Testis (tissue), 3 donors: ENCODE results near the gene SUN1. TPM values are rescaled to one million over a fixed set of nuclear protein-coding genes. Genes with fewer than 3 reads are reported as not detected.

Experiments
- DNase-seq: peaks from one replicate; pipeline ENCODE4 v3.0.0-alpha.2; 2019
- H3K27ac ChIP-seq, 2 donors: fragments of 200-600 bp; sonication (generic); one replicate each; pipeline ENCODE4 v1.5.1; 2019
- H3K27me3 ChIP-seq: fragments of 200-600 bp; sonication (generic); one replicate; pipeline ENCODE4 v1.5.1; 2019
- H3K36me3 ChIP-seq: fragments of 200-600 bp; sonication (generic); one replicate; pipeline ENCODE4 v1.5.1; 2017; ENCODE audit warnings: low read depth; ENCODE audit errors: missing control alignments
- H3K4me1 ChIP-seq: fragments of 200-600 bp; sonication (generic); one replicate; pipeline ENCODE4 v1.5.1; 2019
- H3K4me3 ChIP-seq, 2 donors: fragments of 200-600 bp; sonication (generic); one replicate each; pipeline ENCODE4 v1.5.1; 2017 to 2019
- H3K9me3 ChIP-seq: fragments of 200-600 bp; sonication (generic); one replicate; pipeline ENCODE4 v1.5.1; 2017
- POLR2A ChIP-seq: fragments of 450-650 bp; IDR thresholded peaks from one replicate; pipeline ENCODE4 v1.6.1; 2017; ENCODE audit warnings: antibody characterized with exemption, mild to moderate bottlenecking, moderate library complexity
- WGBS, 2 donors: methylation state at CpG; one replicate each; pipeline ENCODE4 v1.1.5; 2018; 5-methylcytosine and 5-hydroxymethylcytosine counted together
- intact Hi-C: fragments of 100-400 bp; cut with DNase I; formaldehyde crosslinking; loops from one replicate; pipeline ENCODE4 v1.15.1; 2023; ENCODE audit warnings: low total_unique reads
- polyA plus RNA-seq: library from polyadenylated mRNA; stranded (reverse); fragments of 350-450 nt; fragmentation: Illumina TruSeq; extraction: RNeasy Lipid Tissue Mini Kit (QIAGEN cat#74804); gene quantifications from one replicate; pipeline ENCODE4 v1.2.3, GENCODE V29; 2014; ENCODE audit warnings: low read depth, low replicate concordance; ENCODE audit not compliant: insufficient read depth
- total RNA-seq, 2 donors: library from RNA; depleted of rRNA; stranded (reverse); fragments of >200 nt; gene quantifications; one replicate each; pipeline ENCODE4 v1.2.3, GENCODE V29; 2016
- TF ChIP-seq, protein P1 (sequence below), 3 experiments: fragments of 450-650 bp in 2 of 3; fragments of 200-600 bp in 1 of 3; sonication (generic) in 1 of 3; IDR thresholded peaks; one replicate each; pipeline ENCODE4 v1.5.1; 2016 to 2019; ENCODE audit warnings: antibody characterized with exemption in 3 of 3, mild to moderate bottlenecking in 2 of 3, moderate library complexity in 1 of 3

Gene SUN1
- total and polyA plus RNA-seq, 3 donors from 2014 or later = 167 to 213 (median 173) TPM

DNA sequence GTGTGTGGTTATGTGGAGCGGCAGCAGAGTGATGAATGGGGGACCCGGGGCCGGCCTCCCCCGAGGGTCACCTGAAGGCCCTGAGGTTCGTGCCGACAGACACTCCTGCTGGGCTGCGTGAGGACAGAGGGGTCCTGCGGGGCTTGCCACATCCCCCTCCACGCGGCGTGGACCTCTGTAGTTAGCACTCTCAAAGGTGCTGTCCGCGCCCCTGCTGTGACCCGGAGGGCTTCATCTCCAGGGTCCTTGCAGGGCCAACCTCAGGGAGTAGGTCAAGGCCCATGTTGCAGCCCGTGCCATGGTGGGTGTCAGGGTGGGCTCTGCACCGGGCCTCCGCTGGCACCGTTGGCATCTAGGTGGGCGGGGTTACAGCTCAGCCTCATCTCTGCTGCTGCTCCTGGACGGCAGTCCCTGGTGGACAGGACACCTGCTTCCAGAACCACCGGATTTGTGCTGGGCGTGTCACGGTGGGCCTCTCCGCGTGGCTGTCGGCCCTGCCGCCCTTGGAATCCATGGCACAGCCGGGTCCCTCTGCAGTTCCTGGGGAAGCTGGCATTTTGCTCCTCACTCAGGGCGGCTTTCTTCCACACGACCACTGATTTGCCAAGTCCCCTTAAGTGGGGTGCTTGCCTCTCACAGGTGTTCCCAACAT, 24.3 kb downstream of the SUN1 start:
- Histone ChIP-seq H3K4me3 (no peak overlapping the region), H3K36me3 (no peaks in the 10 kb centered on the region), H3K27me3 (no peaks in the 10 kb centered on the region), H3K4me1 (no peaks in the 10 kb centered on the region), H3K9me3 (no peaks in the 10 kb centered on the region), H3K27ac (no peak overlapping the region)
- TF ChIP-seq, protein P1, sequence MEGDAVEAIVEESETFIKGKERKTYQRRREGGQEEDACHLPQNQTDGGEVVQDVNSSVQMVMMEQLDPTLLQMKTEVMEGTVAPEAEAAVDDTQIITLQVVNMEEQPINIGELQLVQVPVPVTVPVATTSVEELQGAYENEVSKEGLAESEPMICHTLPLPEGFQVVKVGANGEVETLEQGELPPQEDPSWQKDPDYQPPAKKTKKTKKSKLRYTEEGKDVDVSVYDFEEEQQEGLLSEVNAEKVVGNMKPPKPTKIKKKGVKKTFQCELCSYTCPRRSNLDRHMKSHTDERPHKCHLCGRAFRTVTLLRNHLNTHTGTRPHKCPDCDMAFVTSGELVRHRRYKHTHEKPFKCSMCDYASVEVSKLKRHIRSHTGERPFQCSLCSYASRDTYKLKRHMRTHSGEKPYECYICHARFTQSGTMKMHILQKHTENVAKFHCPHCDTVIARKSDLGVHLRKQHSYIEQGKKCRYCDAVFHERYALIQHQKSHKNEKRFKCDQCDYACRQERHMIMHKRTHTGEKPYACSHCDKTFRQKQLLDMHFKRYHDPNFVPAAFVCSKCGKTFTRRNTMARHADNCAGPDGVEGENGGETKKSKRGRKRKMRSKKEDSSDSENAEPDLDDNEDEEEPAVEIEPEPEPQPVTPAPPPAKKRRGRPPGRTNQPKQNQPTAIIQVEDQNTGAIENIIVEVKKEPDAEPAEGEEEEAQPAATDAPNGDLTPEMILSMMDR (IDR thresholded peaks at IDR 0.05) = no peak
- TF ChIP-seq POLR2A = no peak
- intact Hi-C loops = no loop called here
- WGBS, 2 donors = 92 to 96% methylated on average over 4 to 30 of the region's 30 CpGs
- DNase-seq = no peak

DNA sequence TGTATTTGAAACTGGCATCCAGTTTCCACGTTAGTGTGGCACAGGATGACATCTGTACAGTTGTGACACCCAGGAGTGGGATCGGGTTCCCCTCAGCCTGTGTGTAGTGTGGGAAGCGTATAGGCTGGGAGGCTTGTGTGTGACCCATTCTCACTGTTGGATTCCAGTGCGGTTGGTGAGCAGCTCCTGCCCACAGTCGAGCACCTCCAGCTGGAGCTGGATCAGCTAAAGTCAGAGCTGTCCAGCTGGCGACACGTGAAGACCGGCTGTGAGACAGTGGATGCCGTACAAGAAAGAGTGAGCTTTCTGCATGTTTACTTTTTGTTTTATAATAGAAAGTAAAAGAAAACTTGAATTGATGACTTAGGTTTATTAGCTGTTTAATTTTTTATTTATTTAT, 25.4 kb downstream of the SUN1 start:
- Histone ChIP-seq H3K27ac (no peak overlapping the region), H3K9me3 (no peaks in the 10 kb centered on the region), H3K4me1 (no peaks in the 10 kb centered on the region), H3K36me3 (no peaks in the 10 kb centered on the region), H3K27me3 (no peaks in the 10 kb centered on the region), H3K4me3 (no peak overlapping the region)
- no peak for DNase-seq
- TF ChIP-seq POLR2A = no peak
- TF ChIP-seq, protein P1 (IDR thresholded peaks at IDR 0.05) = no peak
- WGBS, 2 donors = 83 to 84% methylated on average over 9 of the region's 9 CpGs
- intact Hi-C loops = no loop called here

DNA sequence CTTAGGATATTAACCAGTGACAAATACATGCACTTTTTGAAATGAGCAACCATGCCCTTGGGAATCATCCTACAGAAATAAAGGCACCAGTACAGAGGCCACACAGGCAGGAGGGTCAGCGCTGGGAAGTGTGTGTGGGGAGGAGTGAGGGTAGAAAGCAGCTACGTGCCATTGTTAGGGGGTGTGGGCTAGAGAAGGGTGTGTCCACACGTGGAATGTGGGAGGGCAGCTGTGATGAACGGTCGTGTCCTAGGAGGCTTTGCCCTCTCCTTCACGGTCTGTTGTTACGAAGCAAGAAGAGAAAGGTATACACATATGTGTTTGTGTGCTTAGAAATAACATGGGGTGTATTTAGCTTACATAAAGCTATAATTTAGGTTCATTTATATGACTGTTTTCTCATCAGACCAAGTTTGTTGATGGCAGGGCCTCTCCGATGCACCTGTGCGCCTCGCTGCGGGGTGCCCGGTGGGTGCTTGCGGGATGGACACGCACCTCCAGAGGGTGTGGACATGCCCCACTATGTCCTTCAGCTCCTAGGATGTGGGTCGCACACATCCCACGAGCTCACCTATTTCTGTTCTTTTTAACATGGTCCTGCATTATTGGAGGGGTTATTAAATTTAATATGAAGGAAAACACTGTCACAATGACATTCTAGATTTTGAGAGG, 27.2 kb downstream of the SUN1 start:
- no peaks in the 10 kb centered on the region for H3K36me3 ChIP-seq
- no peak overlapping the region for H3K4me3 ChIP-seq
- no peaks in the 10 kb centered on the region for H3K4me1 ChIP-seq
- H3K9me3 ChIP-seq = no peaks in the 10 kb centered on the region
- WGBS, 2 donors = 75 to 88% methylated on average over 16 of the region's 16 CpGs
- H3K27ac ChIP-seq = no peak overlapping the region
- intact Hi-C loops = no loop called here
- TF ChIP-seq, protein P1 (IDR thresholded peaks at IDR 0.05) = no peak
- TF ChIP-seq POLR2A = no peak
- no peak for DNase-seq
- H3K27me3 ChIP-seq = no peaks in the 10 kb centered on the region

DNA sequence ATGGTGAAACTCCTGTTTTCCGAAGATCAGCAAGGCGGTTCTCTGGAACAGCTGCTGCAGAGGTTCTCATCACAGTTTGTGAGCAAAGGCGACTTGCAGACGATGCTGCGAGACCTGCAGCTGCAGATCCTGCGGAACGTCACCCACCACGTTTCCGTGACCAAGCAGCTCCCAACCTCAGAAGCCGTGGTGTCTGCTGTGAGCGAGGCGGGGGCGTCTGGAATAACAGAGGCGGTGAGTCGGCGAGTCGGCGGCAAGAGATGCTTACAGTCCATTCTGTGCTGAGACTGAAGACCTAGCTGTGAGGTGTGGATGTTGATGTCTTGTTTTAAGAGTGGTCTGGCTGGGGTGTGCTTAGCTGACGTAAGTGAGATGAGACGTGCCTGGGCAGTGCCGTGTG, 27.9 kb downstream of the SUN1 start:
- no peak overlapping the region for H3K27ac ChIP-seq
- H3K4me3 ChIP-seq = no peak overlapping the region
- H3K4me1 ChIP-seq = no peaks in the 10 kb centered on the region
- WGBS, 2 donors = 95 to 97% methylated on average over 12 to 21 of the region's 21 CpGs
- no peak for DNase-seq
- H3K9me3 ChIP-seq = no peaks in the 10 kb centered on the region
- no peaks in the 10 kb centered on the region for H3K27me3 ChIP-seq
- no peak for TF ChIP-seq POLR2A
- TF ChIP-seq, protein P1 (IDR thresholded peaks at IDR 0.05) = no peak
- H3K36me3 ChIP-seq = no peaks in the 10 kb centered on the region
- intact Hi-C loops = no loop called here

DNA sequence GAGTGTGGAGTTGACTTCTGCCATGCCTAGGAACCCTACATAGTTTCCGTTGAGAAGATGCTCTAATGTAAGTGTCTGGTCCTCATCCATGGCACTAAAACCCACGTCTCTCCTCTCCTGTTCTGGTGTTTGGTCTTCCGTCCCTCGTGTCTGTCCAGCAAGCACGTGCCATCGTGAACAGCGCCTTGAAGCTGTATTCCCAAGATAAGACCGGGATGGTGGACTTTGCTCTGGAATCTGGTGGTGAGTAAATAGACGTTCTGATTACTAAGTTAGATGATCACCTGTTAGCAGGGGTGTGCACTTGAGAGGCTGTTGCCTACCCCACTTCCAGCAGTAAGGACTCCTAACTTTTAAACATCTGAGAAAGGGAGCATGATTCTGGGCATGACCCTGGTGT, 28.9 kb downstream of the SUN1 start:
- intact Hi-C loops = no loop called here
- no peaks in the 10 kb centered on the region for H3K36me3 ChIP-seq

More for the DNA sequence above, 28.9 kb downstream of the SUN1 start:
- Histone ChIP-seq H3K4me3 (no peak overlapping the region), H3K9me3 (no peaks in the 10 kb centered on the region), H3K27me3 (no peaks in the 10 kb centered on the region), H3K4me1 (no peaks in the 10 kb centered on the region), H3K27ac (no peak overlapping the region)
- TF ChIP-seq, protein P1 (IDR thresholded peaks at IDR 0.05) = no peak
- TF ChIP-seq POLR2A = no peak
- 91 to 93% methylated on average over 9 of the region's 9 CpGs for WGBS, 2 donors
- no peak for DNase-seq
